Epithelial cell of proximal tubule (primary cell): ENCODE measurements around the gene LYRM4. TPM values are rescaled to one million over a fixed set of nuclear protein-coding genes. Genes with fewer than 3 reads are reported as not detected.

Experiments
- DNase-seq: peaks from one replicate; pipeline ENCODE4 v3.0.0-alpha.2; 2011; ENCODE audit warnings: low read depth
- H3K4me3 ChIP-seq: 2 replicates; pipeline ENCODE4 v1.5.1; 2011; ENCODE audit warnings: low read depth, mild to moderate bottlenecking, low read length
- total RNA-seq: library from RNA; depleted of rRNA; stranded (reverse); fragments of >200 nt; gene quantifications from 2 replicates; pipeline ENCODE4 v1.2.3, GENCODE V29; 2015
- TF ChIP-seq, protein P1 (sequence below): conservative IDR thresholded peaks from 2 replicates; pipeline ENCODE4 v1.5.1; 2012; ENCODE audit warnings: low read depth, mild to moderate bottlenecking, low read length

LYRM4 gene
- total RNA-seq, 1 donor from 2014 or later = 17.8 TPM

DNA sequence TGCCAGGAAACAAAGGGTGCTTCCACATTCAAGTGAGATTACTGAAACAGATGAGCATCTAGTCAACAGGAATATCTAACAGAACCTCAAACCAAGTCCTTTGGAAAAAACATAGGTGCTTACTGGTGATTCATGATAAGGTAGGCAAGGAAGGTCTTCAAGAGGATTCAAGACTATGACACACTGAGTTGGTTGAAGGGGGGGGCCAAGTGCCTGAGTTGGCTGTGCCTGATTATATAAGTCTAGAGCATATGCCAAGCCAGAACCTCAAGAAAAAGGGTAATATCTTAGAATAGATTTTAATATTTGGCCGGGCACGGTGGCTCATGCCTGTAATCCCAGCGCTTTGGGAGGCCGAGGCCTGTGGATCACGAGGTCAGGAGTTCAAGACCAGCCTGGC, 63.7 kb downstream of the LYRM4 start:
- H3K4me3 ChIP-seq = no peak overlapping the region
- TF ChIP-seq, protein P1, sequence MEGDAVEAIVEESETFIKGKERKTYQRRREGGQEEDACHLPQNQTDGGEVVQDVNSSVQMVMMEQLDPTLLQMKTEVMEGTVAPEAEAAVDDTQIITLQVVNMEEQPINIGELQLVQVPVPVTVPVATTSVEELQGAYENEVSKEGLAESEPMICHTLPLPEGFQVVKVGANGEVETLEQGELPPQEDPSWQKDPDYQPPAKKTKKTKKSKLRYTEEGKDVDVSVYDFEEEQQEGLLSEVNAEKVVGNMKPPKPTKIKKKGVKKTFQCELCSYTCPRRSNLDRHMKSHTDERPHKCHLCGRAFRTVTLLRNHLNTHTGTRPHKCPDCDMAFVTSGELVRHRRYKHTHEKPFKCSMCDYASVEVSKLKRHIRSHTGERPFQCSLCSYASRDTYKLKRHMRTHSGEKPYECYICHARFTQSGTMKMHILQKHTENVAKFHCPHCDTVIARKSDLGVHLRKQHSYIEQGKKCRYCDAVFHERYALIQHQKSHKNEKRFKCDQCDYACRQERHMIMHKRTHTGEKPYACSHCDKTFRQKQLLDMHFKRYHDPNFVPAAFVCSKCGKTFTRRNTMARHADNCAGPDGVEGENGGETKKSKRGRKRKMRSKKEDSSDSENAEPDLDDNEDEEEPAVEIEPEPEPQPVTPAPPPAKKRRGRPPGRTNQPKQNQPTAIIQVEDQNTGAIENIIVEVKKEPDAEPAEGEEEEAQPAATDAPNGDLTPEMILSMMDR = no peak
- no peak for DNase-seq

DNA sequence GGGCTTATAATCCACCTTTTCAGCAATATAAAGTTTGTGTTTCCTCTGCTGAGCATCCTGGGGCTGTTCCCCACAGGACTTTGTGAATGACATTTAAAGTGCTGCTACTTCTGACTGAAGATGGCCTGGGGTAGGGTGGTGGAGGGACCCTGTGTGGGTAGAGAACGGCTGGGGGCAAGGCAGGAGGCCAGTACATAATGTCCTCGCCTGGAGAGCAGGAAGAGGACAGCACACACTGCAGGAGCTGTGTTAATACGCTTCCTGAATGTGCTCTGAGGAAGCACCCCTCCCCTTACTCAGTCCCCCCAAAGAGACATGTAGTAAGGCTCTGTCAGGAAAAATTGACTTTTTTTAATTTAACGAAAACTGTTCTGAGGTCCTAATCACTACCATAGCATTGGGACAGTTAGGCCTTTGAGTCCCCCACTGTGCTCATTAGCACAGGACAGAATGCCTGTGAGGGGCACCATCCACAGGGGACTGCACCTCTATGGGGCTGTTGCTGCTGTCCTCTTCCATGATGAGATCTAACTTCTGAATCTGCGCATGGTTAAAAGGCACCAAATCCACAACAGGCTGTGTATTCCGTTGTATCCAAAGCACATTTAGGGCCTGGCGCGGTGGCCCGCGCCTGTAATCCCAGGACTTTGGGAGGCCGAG, 68.5 kb downstream of the LYRM4 start:
- H3K4me3 ChIP-seq = no peak overlapping the region
- TF ChIP-seq, protein P1 = no peak
- no peak for DNase-seq

DNA sequence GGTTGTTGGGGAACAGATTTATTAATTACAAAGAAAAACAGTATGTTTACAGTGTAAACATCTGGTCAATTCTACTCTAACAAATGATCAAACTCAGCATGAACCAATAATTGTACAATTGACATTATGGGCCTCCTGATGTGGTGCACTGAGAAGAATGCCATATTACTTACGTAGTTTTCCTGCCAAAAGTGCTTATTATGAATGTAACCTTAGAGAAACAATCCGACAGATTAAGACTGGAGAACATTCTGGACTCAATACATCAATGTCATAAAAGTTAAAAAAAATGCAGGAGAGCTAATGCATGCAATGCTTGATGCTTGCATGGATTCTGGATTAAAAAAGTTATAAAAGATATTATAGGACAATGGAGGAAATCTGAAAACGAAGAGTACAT, 69.0 kb downstream of the LYRM4 start:
- H3K4me3 ChIP-seq = no peak overlapping the region
- DNase-seq = no peak
- TF ChIP-seq, protein P1 = no peak

DNA sequence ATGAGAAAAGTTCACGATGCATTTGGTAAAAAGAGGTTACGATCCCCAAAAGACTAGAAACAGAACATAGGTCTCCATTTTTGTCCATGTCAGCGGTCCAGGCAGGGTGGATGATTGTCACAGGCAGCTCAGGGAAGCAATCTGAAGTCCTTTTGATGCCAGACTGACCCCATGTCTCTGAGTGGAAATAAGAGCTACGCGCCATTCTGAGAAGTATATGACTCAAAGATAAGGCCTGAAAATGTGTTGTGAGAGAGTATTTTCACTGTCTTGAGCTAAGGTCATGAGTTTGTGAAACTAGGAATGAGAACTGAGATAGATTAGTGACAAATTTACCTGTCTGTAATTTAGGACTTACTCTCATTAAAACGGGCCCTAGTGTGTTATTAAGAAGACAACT, 69.5 kb downstream of the LYRM4 start:
- H3K4me3 ChIP-seq = no peak overlapping the region
- TF ChIP-seq, protein P1 = no peak
- no peak for DNase-seq

DNA sequence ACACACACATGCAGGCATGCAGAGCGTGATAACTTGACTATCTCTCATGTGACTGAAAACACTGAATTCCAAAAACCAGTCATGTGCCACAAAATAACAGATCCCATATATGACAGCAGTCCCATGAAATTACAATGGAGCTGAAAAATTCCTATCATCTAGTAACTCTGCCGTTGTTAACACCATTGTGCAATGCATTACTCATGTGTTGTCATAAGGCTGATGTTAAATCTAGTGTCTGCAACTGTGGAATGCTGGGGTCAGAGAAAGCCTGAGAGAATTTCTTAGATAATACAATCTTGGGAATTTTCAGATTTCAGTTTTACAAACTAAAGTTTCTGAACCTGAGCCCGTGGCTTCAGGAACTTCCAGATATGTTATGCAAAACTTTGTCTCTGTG, 70.2 kb downstream of the LYRM4 start:
- H3K4me3 ChIP-seq = no peak overlapping the region
- peak; percentile 96 for DNase-seq
- TF ChIP-seq, protein P1 = no peak

DNA sequence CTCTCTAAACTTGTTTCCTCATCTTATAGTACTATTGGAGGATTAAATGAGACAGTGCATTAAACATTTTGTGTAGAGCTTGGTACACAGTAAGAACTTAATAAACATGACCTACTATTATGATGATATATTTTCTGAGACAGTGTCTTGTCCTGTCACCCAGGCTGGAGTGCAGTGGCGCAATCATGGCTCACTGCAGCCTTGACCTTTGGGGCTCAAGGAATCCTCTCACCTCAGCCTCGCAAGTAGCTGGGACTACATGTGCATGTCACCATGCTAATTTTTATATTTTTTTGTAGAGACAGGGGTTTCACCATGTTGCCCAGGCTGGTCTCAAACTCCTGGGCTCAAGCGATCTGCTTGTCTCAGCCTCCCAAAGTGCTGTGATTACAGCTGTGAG, 72.1 kb downstream of the LYRM4 start:
- TF ChIP-seq, protein P1 = no peak
- no peak for DNase-seq
- no peak overlapping the region for H3K4me3 ChIP-seq

DNA sequence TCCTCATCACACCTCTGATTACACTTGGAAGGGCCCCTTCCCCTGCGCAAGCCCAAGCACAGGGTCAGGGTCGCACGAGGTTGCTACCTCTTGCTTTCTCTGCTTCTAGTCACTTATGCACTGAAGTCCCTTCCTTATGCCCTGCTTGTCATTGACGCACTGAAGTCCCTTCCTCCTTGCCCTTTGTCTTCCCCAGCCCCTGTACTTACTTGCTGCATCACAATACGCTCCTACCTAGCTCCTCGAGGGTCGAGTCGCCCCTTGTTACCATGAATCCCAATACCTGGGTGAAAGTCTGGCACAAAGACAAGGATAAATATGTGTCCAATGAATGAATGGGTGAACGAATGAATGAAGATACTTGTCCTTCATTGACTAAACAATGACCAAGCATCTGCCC, 75.9 kb downstream of the LYRM4 start:
- DNase-seq = no peak
- H3K4me3 ChIP-seq = no peak overlapping the region
- TF ChIP-seq, protein P1 = no peak
